Prostate gland (tissue), 2 donors: Measurements from ENCODE around the gene RFX2.

ENCODE experiments used
- POLR2A ChIP-seq: fragments of 450-650 bp; IDR thresholded peaks from one replicate; pipeline ENCODE4 v1.6.1; 2016; ENCODE audit warnings: antibody characterized with exemption, mild to moderate bottlenecking
- TF ChIP-seq, protein P1 (sequence below), 4 experiments: fragments of 200-600 bp in 2 of 4; fragments of 450-650 bp in 2 of 4; sonication (generic) in 2 of 4; IDR thresholded peaks; 1 replicate in 3 of 4; 2 replicates in 1 of 4; pipeline ENCODE4 v1.5.1; 2016 to 2019; ENCODE audit warnings: antibody characterized with exemption in 4 of 4, mild to moderate bottlenecking in 2 of 4, moderate library complexity in 2 of 4

DNA sequence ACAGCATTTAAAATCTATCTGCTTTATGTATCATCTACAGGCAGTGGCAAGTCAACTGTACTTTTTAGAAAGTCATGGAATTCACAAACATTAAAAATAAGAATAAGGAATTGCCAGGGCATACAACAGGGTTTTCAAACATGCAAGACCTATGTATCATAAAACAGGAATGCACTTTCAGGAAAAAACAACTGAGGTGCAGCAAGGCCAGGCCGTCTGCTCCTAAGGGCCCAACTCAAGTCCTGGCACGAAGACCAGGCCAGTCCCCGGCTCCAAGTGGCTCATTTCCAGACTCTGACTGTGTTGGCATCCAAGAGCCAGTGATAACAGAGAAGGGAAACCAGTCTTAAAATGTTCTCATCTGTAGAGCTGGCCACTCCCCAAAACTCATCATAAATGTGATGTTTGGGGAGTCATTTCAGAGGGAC lies 7.1 kb downstream of the RFX2 start:
- TF ChIP-seq, protein P1, sequence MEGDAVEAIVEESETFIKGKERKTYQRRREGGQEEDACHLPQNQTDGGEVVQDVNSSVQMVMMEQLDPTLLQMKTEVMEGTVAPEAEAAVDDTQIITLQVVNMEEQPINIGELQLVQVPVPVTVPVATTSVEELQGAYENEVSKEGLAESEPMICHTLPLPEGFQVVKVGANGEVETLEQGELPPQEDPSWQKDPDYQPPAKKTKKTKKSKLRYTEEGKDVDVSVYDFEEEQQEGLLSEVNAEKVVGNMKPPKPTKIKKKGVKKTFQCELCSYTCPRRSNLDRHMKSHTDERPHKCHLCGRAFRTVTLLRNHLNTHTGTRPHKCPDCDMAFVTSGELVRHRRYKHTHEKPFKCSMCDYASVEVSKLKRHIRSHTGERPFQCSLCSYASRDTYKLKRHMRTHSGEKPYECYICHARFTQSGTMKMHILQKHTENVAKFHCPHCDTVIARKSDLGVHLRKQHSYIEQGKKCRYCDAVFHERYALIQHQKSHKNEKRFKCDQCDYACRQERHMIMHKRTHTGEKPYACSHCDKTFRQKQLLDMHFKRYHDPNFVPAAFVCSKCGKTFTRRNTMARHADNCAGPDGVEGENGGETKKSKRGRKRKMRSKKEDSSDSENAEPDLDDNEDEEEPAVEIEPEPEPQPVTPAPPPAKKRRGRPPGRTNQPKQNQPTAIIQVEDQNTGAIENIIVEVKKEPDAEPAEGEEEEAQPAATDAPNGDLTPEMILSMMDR (IDR thresholded peaks at IDR 0.05), result no peak
- no peak for TF ChIP-seq POLR2A
